GM19328 (cell line): ENCODE data around the gene MAMLD1.

ENCODE experiments used
- ATAC-seq: cut with Tn5 transposase; IDR thresholded peaks from one replicate; pipeline ENCODE4 v1.9.1; 2021; ENCODE audit warnings: mild to moderate bottlenecking, moderate library complexity; ENCODE audit not compliant: unreplicated experiment

The MAMLD1 gene

DNA sequence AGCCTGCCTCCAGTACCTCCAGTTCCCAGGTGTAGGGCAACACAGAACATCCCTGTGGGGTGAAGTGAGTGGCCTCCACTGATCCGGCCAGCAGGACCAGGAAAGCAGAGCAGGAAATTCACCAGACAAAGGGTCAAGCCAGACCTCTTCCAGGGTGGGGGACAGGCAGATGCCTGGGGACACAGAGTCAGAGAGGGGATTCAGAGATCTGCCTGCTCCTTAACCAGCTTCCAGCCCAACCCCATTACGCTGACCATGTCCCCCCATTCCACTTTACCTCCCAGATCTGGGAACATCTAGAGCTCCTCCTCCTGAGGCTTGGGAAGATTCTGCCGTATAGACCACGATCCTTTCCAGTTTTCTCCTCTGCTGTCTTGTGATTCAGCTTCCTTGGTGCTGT, 132.4 kb downstream of the MAMLD1 start:
- no peak for ATAC-seq

DNA sequence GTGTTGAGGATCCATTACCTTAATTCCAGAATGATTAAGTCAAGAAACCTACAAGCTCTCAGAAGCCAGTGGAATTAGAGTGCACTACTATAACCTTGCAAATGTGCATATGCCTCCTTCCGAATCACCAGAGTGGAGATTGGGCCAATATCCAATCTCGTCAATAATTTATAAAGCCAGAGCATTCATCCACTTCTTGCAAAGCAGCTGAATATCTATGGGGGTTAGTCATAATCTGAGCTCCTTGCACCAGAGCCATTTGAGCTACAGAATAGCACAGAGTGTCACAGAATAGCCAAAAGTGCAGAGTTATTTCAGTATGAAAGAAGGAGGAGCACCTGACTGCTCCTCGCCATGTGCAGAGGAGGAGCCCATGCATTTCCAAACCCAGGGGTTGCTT, 136.1 kb downstream of the MAMLD1 start:
- ATAC-seq, result no peak

- no peak for ATAC-seq
These were observed 139.0 kb downstream of the MAMLD1 start for GRCh38 chrX:150502091-150502490.

GRCh38 chrX:150502979-150503897, 140.1 kb downstream of the MAMLD1 start:
- no peak for ATAC-seq

GRCh38 chrX:150503898-150504219, 140.7 kb downstream of the MAMLD1 start:
- ATAC-seq, result no peak

- ATAC-seq, result no peak
These were observed 141.5 kb downstream of the MAMLD1 start for GRCh38 chrX:150504397-150505182.

- no peak for ATAC-seq
These were observed 142.9 kb downstream of the MAMLD1 start for GRCh38 chrX:150506020-150506419.

- ATAC-seq, result no peak
These were observed 143.4 kb downstream of the MAMLD1 start for GRCh38 chrX:150506486-150506885.

GRCh38 chrX:150507251-150507856, 144.2 kb downstream of the MAMLD1 start:
- no peak for ATAC-seq

DNA sequence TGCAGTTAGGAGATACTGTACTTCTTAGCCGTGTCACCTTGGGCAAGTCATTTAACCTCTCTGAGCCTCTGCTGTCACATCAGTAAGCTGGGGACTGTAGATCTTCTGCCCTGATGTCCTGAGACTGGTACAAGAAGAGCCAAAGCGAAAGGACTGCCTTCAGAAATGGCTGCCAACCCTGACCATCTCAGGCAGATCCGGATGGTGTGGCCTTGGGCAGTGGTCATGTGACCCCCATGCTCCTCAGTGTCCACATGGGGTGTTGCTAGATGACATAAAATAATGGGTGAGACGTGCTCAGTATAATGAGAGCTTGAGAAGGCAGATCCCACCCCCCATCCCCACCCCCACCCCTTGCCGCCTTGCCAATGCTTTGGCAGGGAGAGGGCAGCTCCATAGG, 144.9 kb downstream of the MAMLD1 start:
- no peak for ATAC-seq

- ATAC-seq, result no peak
These were observed 145.6 kb downstream of the MAMLD1 start for GRCh38 chrX:150508451-150509367.

GRCh38 chrX:150509703-150510102, 146.6 kb downstream of the MAMLD1 start:
- no peak for ATAC-seq

DNA sequence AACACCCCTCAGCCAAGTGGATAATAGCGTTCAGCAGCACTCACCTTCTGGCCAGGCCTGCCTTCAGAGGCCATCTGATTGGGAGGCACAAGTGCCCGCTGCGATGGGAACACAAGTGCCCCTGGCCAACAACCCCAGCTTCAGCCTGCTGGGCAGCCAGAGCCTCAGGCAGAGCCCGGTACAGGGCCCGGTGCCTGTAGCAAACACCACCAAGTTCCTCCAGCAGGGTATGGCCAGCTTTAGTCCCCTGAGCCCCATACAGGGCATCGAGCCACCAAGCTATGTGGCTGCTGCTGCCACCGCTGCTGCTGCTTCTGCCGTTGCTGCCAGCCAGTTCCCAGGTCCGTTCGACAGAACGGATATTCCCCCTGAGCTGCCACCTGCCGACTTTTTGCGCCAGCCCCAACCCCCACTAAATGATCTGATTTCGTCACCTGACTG, 149.4 kb downstream of the MAMLD1 start:
- no peak for ATAC-seq

- ATAC-seq, result no peak
These were observed 150.4 kb downstream of the MAMLD1 start for GRCh38 chrX:150513544-150513943.

DNA sequence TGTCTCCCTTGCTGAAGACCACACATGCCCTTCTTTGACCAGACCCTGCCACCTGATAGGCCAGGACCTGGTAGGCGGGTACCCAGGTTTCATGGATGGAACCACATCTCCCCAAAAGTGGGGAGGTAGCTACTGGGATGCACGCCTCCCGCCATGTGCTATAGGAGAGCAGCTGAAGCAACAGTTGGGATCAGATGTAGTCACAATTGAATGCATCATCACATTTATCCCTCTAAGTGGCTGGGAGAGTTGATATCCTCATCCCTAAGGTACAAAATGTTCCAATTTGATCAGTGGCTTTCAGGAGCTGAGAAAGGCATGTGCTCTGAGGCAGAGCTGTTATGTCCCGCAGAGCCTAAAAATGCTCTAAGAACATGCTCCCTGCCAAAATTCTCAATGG, 151.3 kb downstream of the MAMLD1 start:
- ATAC-seq, result no peak

DNA sequence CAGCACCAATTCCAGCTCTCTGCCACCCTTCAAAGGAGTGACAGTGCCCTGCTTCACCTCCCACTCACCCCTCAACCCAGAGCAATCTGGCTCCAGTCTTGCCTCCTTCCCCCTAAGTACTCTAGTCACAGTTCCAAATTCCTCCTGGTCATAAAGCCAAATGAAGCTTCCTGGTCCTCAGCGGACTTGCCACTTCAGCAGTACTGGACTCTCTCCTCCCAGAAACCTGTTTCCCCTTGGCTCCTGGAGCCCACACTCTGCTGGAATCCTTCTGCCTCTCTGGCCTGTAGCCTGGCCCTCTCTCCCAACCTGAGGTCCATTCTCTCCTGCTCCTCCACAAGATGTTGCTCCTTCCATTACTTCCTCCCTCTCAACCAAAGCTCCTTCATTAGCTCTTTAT, 152.7 kb downstream of the MAMLD1 start:
- no peak for ATAC-seq

DNA sequence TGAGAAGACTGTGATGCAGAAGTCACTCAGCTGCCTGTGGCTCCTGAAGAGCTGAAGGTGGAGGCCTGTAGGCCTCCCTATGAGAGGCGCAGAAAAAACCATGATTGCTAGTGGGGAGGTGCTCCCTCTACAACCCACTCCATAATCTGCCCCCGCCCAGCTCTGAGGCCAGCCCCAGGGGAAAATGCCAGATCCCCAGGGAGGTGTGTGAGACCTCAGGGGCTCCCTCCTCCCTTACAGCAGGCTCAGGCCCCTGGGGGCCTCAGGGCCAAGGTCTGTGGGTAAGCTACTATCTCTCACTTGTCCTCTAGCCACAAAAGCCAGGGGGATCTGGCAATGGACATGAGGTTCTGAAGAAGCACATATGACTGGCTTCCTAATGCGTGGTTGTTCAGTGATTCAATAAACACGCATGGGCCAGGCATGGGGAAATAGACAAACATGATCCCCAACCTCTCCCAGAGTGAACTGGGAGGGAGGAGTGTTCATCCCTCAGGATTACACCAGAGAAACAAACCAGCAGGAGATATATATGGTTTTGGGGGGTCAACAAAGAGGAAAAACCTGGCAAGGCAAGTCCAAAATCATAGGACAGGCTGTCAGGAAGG, 154.3 kb downstream of the MAMLD1 start:
- no peak for ATAC-seq

GRCh38 chrX:150522494-150522893, 159.4 kb downstream of the MAMLD1 start:
- no peak for ATAC-seq

- ATAC-seq, result no peak
These were observed 162.2 kb downstream of the MAMLD1 start for GRCh38 chrX:150525061-150525919.
